Naive B cell (primary cell): ENCODE measurements around the gene MTMR12. TPM values are rescaled to one million over a fixed set of nuclear protein-coding genes. Genes with fewer than 3 reads are reported as not detected.
"Not testable (repeated sequence)": the region's sequence is repeated elsewhere in the genome, so short reads cannot be mapped to it uniquely, and the experiment has no call there.

Experiments used
- ATAC-seq, 2 donors: fragments of 150-1000 bp; cut with Tn5 transposase; 2 replicates each; pipeline ENCODE4 v1.10.0; 2021; ENCODE audit warnings: low read depth in 2 of 2, mild to moderate bottlenecking in 2 of 2, moderate library complexity in 2 of 2
- DNase-seq: peaks from one replicate; pipeline ENCODE4 v3.0.0; 2022
- H3K27ac Mint-ChIP-seq, 6 donors: one replicate each; pipeline ENCODE4 v1.8.0; 2020 to 2022; ENCODE audit warnings: mild to moderate bottlenecking in 6 of 6, mixed read lengths in 6 of 6, moderate library complexity in 5 of 6, inconsistent platforms in 2 of 6
- H3K27me3 Mint-ChIP-seq, 3 donors: one replicate each; pipeline ENCODE4 v1.8.0; 2021 to 2022; ENCODE audit warnings: mixed read lengths in 3 of 3, mild to moderate bottlenecking in 1 of 3
- H3K36me3 Mint-ChIP-seq, 2 donors: one replicate each; pipeline ENCODE4 v1.8.0; 2020 to 2022; ENCODE audit warnings: mixed read lengths in 2 of 2, inconsistent platforms in 1 of 2, mild to moderate bottlenecking in 1 of 2
- H3K4me1 Mint-ChIP-seq, 3 donors: one replicate each; pipeline ENCODE4 v1.8.0; 2020 to 2022; ENCODE audit warnings: mixed read lengths in 3 of 3, inconsistent platforms in 1 of 3, mild to moderate bottlenecking in 1 of 3, moderate library complexity in 1 of 3
- H3K4me3 Mint-ChIP-seq, 8 donors: one replicate each; pipeline ENCODE4 v1.8.0; 2020 to 2022; ENCODE audit warnings: mild to moderate bottlenecking in 8 of 8, mixed read lengths in 8 of 8, moderate library complexity in 8 of 8, inconsistent platforms in 2 of 8
- H3K9me3 Mint-ChIP-seq, 7 donors: one replicate each; pipeline ENCODE4 v1.8.0; 2020 to 2022; ENCODE audit warnings: mixed read lengths in 7 of 7, mild to moderate bottlenecking in 5 of 7, inconsistent platforms in 2 of 7, moderate library complexity in 1 of 7
- polyA plus RNA-seq, 6 donors: library from polyadenylated mRNA; unstranded; fragments of 300-500 nt; fragmentation: Illumina TruSeq; gene quantifications; one replicate each; pipeline ENCODE4 v1.2.3, GENCODE V29; 2021; ENCODE audit warnings: low read depth in 6 of 6

MTMR12 gene
- polyA plus RNA-seq, 6 donors from 2014 or later, result 16.9 to 32.1 (median 20.5) TPM

- Mint-ChIP-seq H3K27me3 (peaks cover 0 to 4% (median 0%) of the 10 kb centered on the region in 3 donors), H3K4me1 (no peaks in the 10 kb centered on the region), H3K27ac (no peak overlapping the region), H3K4me3 (no peak overlapping the region), H3K36me3 (no peaks in the 10 kb centered on the region), H3K9me3 (peaks cover 0 to 7% (median 2%) of the 10 kb centered on the region in 7 donors)
- DNase-seq (no peak), ATAC-seq (no peak)
These were observed 20.2 kb upstream of the MTMR12 start for GRCh38 chr5:32332966-32333365.

GRCh38 chr5:32332361-32332760 lies 19.6 kb upstream of the MTMR12 start:
- ATAC-seq, result no peak
- peaks cover 0 to 3% (median 0%) of the 10 kb centered on the region in 7 donors for H3K9me3 Mint-ChIP-seq

GRCh38 chr5:32331935-32332274 lies 19.2 kb upstream of the MTMR12 start:
- H3K9me3 Mint-ChIP-seq, result no peaks in the 10 kb centered on the region
- H3K4me3 Mint-ChIP-seq, result no peak overlapping the region
- H3K4me1 Mint-ChIP-seq, result no peaks in the 10 kb centered on the region
- no peak for ATAC-seq
- no peak overlapping the region for H3K27ac Mint-ChIP-seq
- peaks cover 0 to 4% (median 0%) of the 10 kb centered on the region in 3 donors for H3K27me3 Mint-ChIP-seq
- H3K36me3 Mint-ChIP-seq, result no peaks in the 10 kb centered on the region
- no peak for DNase-seq

More at GRCh38 chr5:32332361-32332760, 19.6 kb upstream of the MTMR12 start:
- H3K27ac Mint-ChIP-seq, result no peak overlapping the region
- H3K4me3 Mint-ChIP-seq, result no peak overlapping the region
- H3K27me3 Mint-ChIP-seq, result peaks cover 0 to 4% (median 0%) of the 10 kb centered on the region in 3 donors
- no peaks in the 10 kb centered on the region for H3K4me1 Mint-ChIP-seq
- DNase-seq, result no peak
- H3K36me3 Mint-ChIP-seq, result no peaks in the 10 kb centered on the region

- H3K9me3 Mint-ChIP-seq, result no peaks in the 10 kb centered on the region
- ATAC-seq (no peak), DNase-seq (no peak)
- H3K4me3 Mint-ChIP-seq, result no peak overlapping the region
- peaks cover 0 to 4% (median 0%) of the 10 kb centered on the region in 3 donors for H3K27me3 Mint-ChIP-seq
- peak overlapping the region in 1 of 6 donors; percentile 12 for H3K27ac Mint-ChIP-seq
- no peaks in the 10 kb centered on the region for H3K4me1 Mint-ChIP-seq
- H3K36me3 Mint-ChIP-seq, result no peaks in the 10 kb centered on the region
These were observed 18.6 kb upstream of the MTMR12 start for GRCh38 chr5:32331217-32331934.

GRCh38 chr5:32330126-32330971 lies 17.6 kb upstream of the MTMR12 start:
- H3K9me3 Mint-ChIP-seq, result no peaks in the 10 kb centered on the region
- no peaks in the 10 kb centered on the region for H3K36me3 Mint-ChIP-seq
- peak overlapping the region in 1 of 6 donors; percentile 47 for H3K27ac Mint-ChIP-seq
- ATAC-seq (no peak), DNase-seq (no peak)
- H3K4me1 Mint-ChIP-seq, result no peaks in the 10 kb centered on the region
- no peak overlapping the region for H3K4me3 Mint-ChIP-seq
- peaks cover 0 to 4% (median 0%) of the 10 kb centered on the region in 3 donors for H3K27me3 Mint-ChIP-seq

- no peaks in the 10 kb centered on the region for H3K36me3 Mint-ChIP-seq
- H3K27ac Mint-ChIP-seq, result peak overlapping the region in 3 of 6 donors; percentile 16 to 50 (median 27)
- no peak overlapping the region for H3K4me3 Mint-ChIP-seq
- H3K4me1 Mint-ChIP-seq, result no peaks in the 10 kb centered on the region
- peak; percentile 76 to 85 for ATAC-seq
- H3K9me3 Mint-ChIP-seq, result peaks cover 0 to 2% (median 0%) of the 10 kb centered on the region in 7 donors
- DNase-seq, result peak; percentile 35
- peaks cover 0 to 4% (median 0%) of the 10 kb centered on the region in 3 donors for H3K27me3 Mint-ChIP-seq
These were observed 16.7 kb upstream of the MTMR12 start for GRCh38 chr5:32329395-32329834.

- H3K4me1 Mint-ChIP-seq, result peaks cover 0 to 2% (median 0%) of the 10 kb centered on the region in 3 donors
- no peak overlapping the region for H3K27ac Mint-ChIP-seq
- no peak for ATAC-seq
- H3K27me3 Mint-ChIP-seq, result no peaks in the 10 kb centered on the region
- H3K36me3 Mint-ChIP-seq, result peaks cover 6 to 8% of the 10 kb centered on the region in 2 donors
- H3K9me3 Mint-ChIP-seq, result peaks cover 4 to 9% (median 8%) of the 10 kb centered on the region in 7 donors
- no peak for DNase-seq
- H3K4me3 Mint-ChIP-seq, result no peak overlapping the region
These were observed 13.6 kb upstream of the MTMR12 start for GRCh38 chr5:32326216-32326772.

- DNase-seq, result no peak
- Mint-ChIP-seq H3K27me3 (no peaks in the 10 kb centered on the region), H3K4me3 (no peak overlapping the region), H3K27ac (no peak overlapping the region), H3K36me3 (peaks cover 6 to 8% of the 10 kb centered on the region in 2 donors), H3K4me1 (peaks cover 0 to 2% (median 0%) of the 10 kb centered on the region in 3 donors), H3K9me3 (peaks cover 4 to 12% (median 9%) of the 10 kb centered on the region in 7 donors)
- no peak for ATAC-seq
These were observed 12.9 kb upstream of the MTMR12 start for GRCh38 chr5:32325616-32326015.

GRCh38 chr5:32325062-32325461 lies 12.3 kb upstream of the MTMR12 start:
- Mint-ChIP-seq H3K4me1 (peaks cover 0 to 2% (median 0%) of the 10 kb centered on the region in 3 donors), H3K36me3 (peaks cover 6 to 8% of the 10 kb centered on the region in 2 donors), H3K27me3 (no peaks in the 10 kb centered on the region), H3K4me3 (no peak overlapping the region), H3K27ac (no peak overlapping the region), H3K9me3 (peaks cover 4 to 12% (median 9%) of the 10 kb centered on the region in 7 donors)
- ATAC-seq (no peak), DNase-seq (no peak)

- DNase-seq, result no peak
- no peaks in the 10 kb centered on the region for H3K27me3 Mint-ChIP-seq
- peaks cover 4 to 12% (median 9%) of the 10 kb centered on the region in 7 donors for H3K9me3 Mint-ChIP-seq
- peaks cover 6 to 8% of the 10 kb centered on the region in 2 donors for H3K36me3 Mint-ChIP-seq
- ATAC-seq, result no peak
- H3K27ac Mint-ChIP-seq, result peak overlapping the region in 2 of 6 donors; percentile 38 to 56
- no peak overlapping the region for H3K4me3 Mint-ChIP-seq
- peaks cover 0 to 2% (median 0%) of the 10 kb centered on the region in 3 donors for H3K4me1 Mint-ChIP-seq
These were observed 11.0 kb upstream of the MTMR12 start for GRCh38 chr5:32323741-32324140.

- Mint-ChIP-seq H3K4me3 (no peak overlapping the region), H3K4me1 (peaks cover 0 to 2% (median 0%) of the 10 kb centered on the region in 3 donors), H3K27ac (no peak overlapping the region)
These were observed 10.1 kb upstream of the MTMR12 start for GRCh38 chr5:32322882-32323281.

GRCh38 chr5:32321787-32322186 lies 9.0 kb upstream of the MTMR12 start:
- peak; percentile 28 to 41 for ATAC-seq
- peaks cover 4 to 12% (median 9%) of the 10 kb centered on the region in 7 donors for H3K9me3 Mint-ChIP-seq

More at GRCh38 chr5:32322882-32323281, 10.1 kb upstream of the MTMR12 start:
- Mint-ChIP-seq H3K36me3 (peaks cover 6 to 8% of the 10 kb centered on the region in 2 donors), H3K27me3 (no peaks in the 10 kb centered on the region), H3K9me3 (peaks cover 4 to 12% (median 9%) of the 10 kb centered on the region in 7 donors)
- ATAC-seq, result no peak
- no peak for DNase-seq

GRCh38 chr5:32320576-32320975 lies 7.8 kb upstream of the MTMR12 start:
- Mint-ChIP-seq H3K27ac (no peak overlapping the region), H3K4me3 (no peak overlapping the region), H3K9me3 (peaks cover 4 to 12% (median 9%) of the 10 kb centered on the region in 7 donors), H3K36me3 (peaks cover 6 to 8% of the 10 kb centered on the region in 2 donors), H3K4me1 (peaks cover 0 to 2% (median 0%) of the 10 kb centered on the region in 3 donors), H3K27me3 (no peaks in the 10 kb centered on the region)
- DNase-seq (no peak), ATAC-seq (no peak)

More at GRCh38 chr5:32321787-32322186, 9.0 kb upstream of the MTMR12 start:
- H3K4me3 Mint-ChIP-seq, H3K27me3 Mint-ChIP-seq, H3K36me3 Mint-ChIP-seq, H3K4me1 Mint-ChIP-seq, DNase-seq: not testable (repeated sequence)
- peak overlapping the region in 5 of 6 donors; percentile 21 to 94 (median 62) for H3K27ac Mint-ChIP-seq
